Measurements from ENCODE around the gene KBTBD6. TPM values are rescaled to one million over a fixed set of nuclear protein-coding genes. Genes with fewer than 3 reads are reported as not detected.

Gene KBTBD6
- total and polyA plus RNA-seq, 2 of the 13 experiments (the other 11 are each of a cell fraction or from before 2014, with no cell fraction given), result 4.4 to 12.0 TPM

- Histone ChIP-seq H3K27me3 (ENCODE audit: control insufficient read depth in 1 of 2, insufficient read depth in 2 of 2, low read length in 2 of 2) (no peaks in the 10 kb centered on the region), H3K27ac (ENCODE audit: extremely low read length, insufficient read depth, low read length) (no peak overlapping the region), H3K4me1 (ENCODE audit: insufficient read depth, low read length) (no peaks in the 10 kb centered on the region), H2AFZ (ENCODE audit: low read length) (no peak overlapping the region), H4K20me1 (ENCODE audit: insufficient read depth, low read length) (no peaks in the 10 kb centered on the region), H3K9ac (ENCODE audit: insufficient read depth, low read depth, low read length) (no peak overlapping the region), H3K79me2 (ENCODE audit: insufficient read depth, low read length) (no peaks in the 10 kb centered on the region), H3K9me3 (ENCODE audit: low read length) (peaks cover 12% of the 10 kb centered on the region), H3K36me3 (replicated peaks in 1 of 2; ENCODE audit: control insufficient read depth in 1 of 2, insufficient read depth in 2 of 2, low read length in 2 of 2) (no peaks in the 10 kb centered on the region), H3K4me2 (ENCODE audit: low read depth, low read length) (no peak overlapping the region), H3K4me3 (replicated peaks in 1 of 3; ENCODE audit: insufficient read depth in 1 of 3, low read depth in 2 of 3, low read length in 3 of 3) (no peak overlapping the region)
- 47% methylated on average over 2 of the region's 2 CpGs for WGBS (ENCODE audit: low lambda C conversion rate)
- ChIA-PET CTCF (ENCODE audit: low intra/inter-chr PET ratio, low total read pairs) (no interaction called here), POLR2A (no interaction called here)
- intact Hi-C loops (cut with micrococcal nuclease; ENCODE audit: unreplicated experiment) (no loop called here), in situ Hi-C loops (cut with HindIII; ENCODE audit: extremely low pct_ligation_motif_present, low pct_unique_long_range_greater_than_20kb) (no loop called here)
- TF ChIP-seq ZNF546 (CRISPR knock-in tag; conservative IDR thresholded peaks at IDR 0.05), result no peak
- TF ChIP-seq ZNF850 (CRISPR knock-in tag; conservative IDR thresholded peaks at IDR 0.05), result no peak
- TF ChIP-seq PREB (CRISPR knock-in tag; IDR thresholded peaks at IDR 0.05), result no peak
- no peak for TF ChIP-seq KAT2B (IDR thresholded peaks at IDR 0.05; ENCODE audit: borderline replicate concordance, low read depth, low read length)
- no peak for TF ChIP-seq AHDC1 (CRISPR knock-in tag; IDR thresholded peaks at IDR 0.05; ENCODE audit: borderline replicate concordance)
- no peak for TF ChIP-seq ZNF337 (CRISPR knock-in tag; IDR thresholded peaks at IDR 0.05; ENCODE audit: borderline replicate concordance, low read depth)
- no peak for TF ChIP-seq MXD1 (CRISPR knock-in tag; IDR thresholded peaks at IDR 0.05)
- no peak for TF ChIP-seq CENPBD1 (CRISPR knock-in tag; IDR thresholded peaks at IDR 0.05; ENCODE audit: borderline replicate concordance, low read depth)
- TF ChIP-seq THAP7 (CRISPR knock-in tag; IDR thresholded peaks at IDR 0.05), result no peak
- TF ChIP-seq ZNF563 (CRISPR knock-in tag; IDR thresholded peaks at IDR 0.05), result no peak
- TF ChIP-seq BCL3 (CRISPR knock-in tag; IDR thresholded peaks at IDR 0.05), result no peak
- DNase-seq (ENCODE audit: low spot score), result no peak
- ATAC-seq, result no peak
- FAIRE-seq, result no peak
- BruUV-seq (replicated peaks), result no TSS peak
These were observed 24.0 kb upstream of the KBTBD6 start for GRCh38 chr13:41156620-41157019.

Data from HepG2 (cell line).